HUDEP-2 (cell line): ENCODE results near the gene HK2.
A peak's percentile ranks its signal among the peaks of the same experiment; 100 is the strongest.
"Not testable (repeated sequence)": the region's sequence is repeated elsewhere in the genome, so short reads cannot be mapped to it uniquely, and the experiment has no call there.

Source experiments
- DNase-seq, 76 experiments: peaks; one replicate each; lab custom pipeline; 2025; ENCODE audit not compliant: unreplicated experiment in 76 of 76; lab: John Stamatoyannopoulos, UW

The HK2 gene

GRCh38 chr2:74892609-74893008 lies 58.7 kb downstream of the HK2 start:
- DNase-seq, result no peak

GRCh38 chr2:74893332-74893731 lies 59.4 kb downstream of the HK2 start:
- no peak for DNase-seq

GRCh38 chr2:74894272-74894981 lies 60.5 kb downstream of the HK2 start:
- no peak for DNase-seq

- DNase-seq, result no peak
Observed at GRCh38 chr2:74895001-74895400, 61.1 kb downstream of the HK2 start.

GRCh38 chr2:74896232-74896631 lies 62.3 kb downstream of the HK2 start:
- no peak for DNase-seq

GRCh38 chr2:74900225-74900624 lies 66.3 kb downstream of the HK2 start:
- DNase-seq, result not testable (repeated sequence)

GRCh38 chr2:74902281-74902860 lies 68.4 kb downstream of the HK2 start:
- no peak for DNase-seq

GRCh38 chr2:74906395-74906794 lies 72.5 kb downstream of the HK2 start:
- no peak for DNase-seq

- not testable (repeated sequence) for DNase-seq
Observed at GRCh38 chr2:74907560-74907959, 73.6 kb downstream of the HK2 start.

- no peak for DNase-seq
Observed at GRCh38 chr2:74908748-74909444, 75.0 kb downstream of the HK2 start.

- no peak for DNase-seq
Observed at GRCh38 chr2:74910245-74910644, 76.3 kb downstream of the HK2 start.

- no peak for DNase-seq
Observed at GRCh38 chr2:74911061-74911460, 77.1 kb downstream of the HK2 start.

GRCh38 chr2:74915743-74916142 lies 81.8 kb downstream of the HK2 start:
- DNase-seq, result no peak

- no peak for DNase-seq
Observed at GRCh38 chr2:74916394-74916793, 82.5 kb downstream of the HK2 start.

GRCh38 chr2:74917702-74918619 lies 84.0 kb downstream of the HK2 start:
- no peak for DNase-seq

GRCh38 chr2:74919827-74920226 lies 85.9 kb downstream of the HK2 start:
- DNase-seq, result peak in 51 of 76 experiments; percentile 1 to 73 (median 36)

- no peak for DNase-seq
Observed at GRCh38 chr2:74921236-74921736, 87.4 kb downstream of the HK2 start.

- DNase-seq, result peak in 10 of 76 experiments; percentile 7 to 44 (median 20)
Observed at GRCh38 chr2:74922592-74923227, 88.8 kb downstream of the HK2 start.

GRCh38 chr2:74924463-74925265 lies 90.7 kb downstream of the HK2 start:
- DNase-seq, result peak in 4 of 76 experiments; percentile 5 to 21 (median 6)
